ENCODE results near the gene GPR21.

Gene GPR21
- long read RNA-seq: 0 reads

DNA sequence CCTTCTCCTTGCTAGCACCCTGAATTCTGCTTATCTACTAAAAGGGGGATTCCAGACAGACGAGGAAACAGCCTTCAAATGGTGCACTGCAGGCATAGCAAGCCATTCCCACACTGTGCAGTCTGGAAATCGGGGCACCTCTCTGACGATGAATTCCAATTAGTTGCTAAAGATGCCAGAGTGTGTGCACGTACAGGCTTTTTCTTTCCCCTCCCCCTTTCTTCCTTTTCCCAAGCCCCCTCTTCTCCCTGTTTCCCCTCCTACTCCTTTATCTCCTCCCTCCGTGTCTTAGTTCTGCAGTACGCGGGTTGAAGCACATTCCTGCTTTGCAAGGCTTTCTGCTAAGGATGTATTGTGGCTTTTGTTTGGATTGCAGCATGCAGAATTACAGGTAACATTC, at the start of gene GPR21:
TSS of gene GPR21 (plus strand) at position 316 of the 400 bp plus-strand sequence. CDS start 900 bp downstream, outside the sequence.
- TF ChIP-seq GABPA (IDR thresholded peaks at IDR 0.05; ENCODE audit: low read depth) (no peak), POLR2AphosphoS5 (IDR thresholded peaks at IDR 0.05; ENCODE audit: low read depth) (no peak), SPI1 (IDR thresholded peaks at IDR 0.05; ENCODE audit: borderline replicate concordance, low read depth) (no peak), CTCF (IDR thresholded peaks at IDR 0.05; ENCODE audit: insufficient read depth, low read length) (no peak)
- TF ChIP-seq, protein P1, sequence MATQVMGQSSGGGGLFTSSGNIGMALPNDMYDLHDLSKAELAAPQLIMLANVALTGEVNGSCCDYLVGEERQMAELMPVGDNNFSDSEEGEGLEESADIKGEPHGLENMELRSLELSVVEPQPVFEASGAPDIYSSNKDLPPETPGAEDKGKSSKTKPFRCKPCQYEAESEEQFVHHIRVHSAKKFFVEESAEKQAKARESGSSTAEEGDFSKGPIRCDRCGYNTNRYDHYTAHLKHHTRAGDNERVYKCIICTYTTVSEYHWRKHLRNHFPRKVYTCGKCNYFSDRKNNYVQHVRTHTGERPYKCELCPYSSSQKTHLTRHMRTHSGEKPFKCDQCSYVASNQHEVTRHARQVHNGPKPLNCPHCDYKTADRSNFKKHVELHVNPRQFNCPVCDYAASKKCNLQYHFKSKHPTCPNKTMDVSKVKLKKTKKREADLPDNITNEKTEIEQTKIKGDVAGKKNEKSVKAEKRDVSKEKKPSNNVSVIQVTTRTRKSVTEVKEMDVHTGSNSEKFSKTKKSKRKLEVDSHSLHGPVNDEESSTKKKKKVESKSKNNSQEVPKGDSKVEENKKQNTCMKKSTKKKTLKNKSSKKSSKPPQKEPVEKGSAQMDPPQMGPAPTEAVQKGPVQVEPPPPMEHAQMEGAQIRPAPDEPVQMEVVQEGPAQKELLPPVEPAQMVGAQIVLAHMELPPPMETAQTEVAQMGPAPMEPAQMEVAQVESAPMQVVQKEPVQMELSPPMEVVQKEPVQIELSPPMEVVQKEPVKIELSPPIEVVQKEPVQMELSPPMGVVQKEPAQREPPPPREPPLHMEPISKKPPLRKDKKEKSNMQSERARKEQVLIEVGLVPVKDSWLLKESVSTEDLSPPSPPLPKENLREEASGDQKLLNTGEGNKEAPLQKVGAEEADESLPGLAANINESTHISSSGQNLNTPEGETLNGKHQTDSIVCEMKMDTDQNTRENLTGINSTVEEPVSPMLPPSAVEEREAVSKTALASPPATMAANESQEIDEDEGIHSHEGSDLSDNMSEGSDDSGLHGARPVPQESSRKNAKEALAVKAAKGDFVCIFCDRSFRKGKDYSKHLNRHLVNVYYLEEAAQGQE (IDR thresholded peaks at IDR 0.05; ENCODE audit: insufficient replicate concordance, low read depth): no peak
- no peak within 1 kb of the TSS for H3K27ac ChIP-seq (replicated peaks)
- no peak for DNase-seq (ENCODE audit: low read depth in 1 of 2, low spot score in 1 of 2)
- no peak within 1 kb of the TSS for H3K4me3 ChIP-seq (replicated peaks; ENCODE audit: insufficient read depth, low read length)
- no peaks in the 10 kb centered on the region for H3K27me3 ChIP-seq (ENCODE audit: insufficient read depth, poor library complexity, severe bottlenecking)

DNA sequence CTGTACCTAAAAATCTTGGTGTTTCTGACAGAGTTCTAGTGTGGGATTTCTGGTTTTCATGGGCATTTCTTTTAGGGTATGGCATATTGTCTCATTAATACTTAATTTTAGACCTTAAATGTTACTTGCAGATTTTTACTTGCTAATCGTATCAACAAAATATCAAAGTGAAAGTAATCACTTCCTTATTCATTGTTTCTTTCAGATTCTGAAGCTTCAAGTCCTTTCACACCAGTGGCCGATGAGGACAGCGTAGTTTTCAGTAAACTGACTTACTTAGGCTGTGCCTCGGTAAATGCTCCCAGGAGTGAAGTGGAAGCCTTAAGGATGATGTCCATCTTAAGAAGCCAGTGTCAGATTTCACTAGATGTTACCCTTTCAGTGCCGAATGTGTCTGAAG, 47.5 kb upstream of the GPR21 start:
- no peak overlapping the region for H3K4me3 ChIP-seq (replicated peaks; ENCODE audit: insufficient read depth, low read length)
- DNase-seq (ENCODE audit: low read depth in 1 of 2, low spot score in 1 of 2): no peak
- H3K27ac ChIP-seq (replicated peaks): no peak overlapping the region
- no peaks in the 10 kb centered on the region for H3K27me3 ChIP-seq (ENCODE audit: insufficient read depth, poor library complexity, severe bottlenecking)
- TF ChIP-seq, protein P1 (IDR thresholded peaks at IDR 0.05; ENCODE audit: insufficient replicate concordance, low read depth): no peak
- TF ChIP-seq POLR2AphosphoS5 (IDR thresholded peaks at IDR 0.05; ENCODE audit: low read depth) (no peak), GABPA (IDR thresholded peaks at IDR 0.05; ENCODE audit: low read depth) (no peak), SPI1 (IDR thresholded peaks at IDR 0.05; ENCODE audit: borderline replicate concordance, low read depth) (no peak), CTCF (IDR thresholded peaks at IDR 0.05; ENCODE audit: insufficient read depth, low read length) (no peak)

DNA sequence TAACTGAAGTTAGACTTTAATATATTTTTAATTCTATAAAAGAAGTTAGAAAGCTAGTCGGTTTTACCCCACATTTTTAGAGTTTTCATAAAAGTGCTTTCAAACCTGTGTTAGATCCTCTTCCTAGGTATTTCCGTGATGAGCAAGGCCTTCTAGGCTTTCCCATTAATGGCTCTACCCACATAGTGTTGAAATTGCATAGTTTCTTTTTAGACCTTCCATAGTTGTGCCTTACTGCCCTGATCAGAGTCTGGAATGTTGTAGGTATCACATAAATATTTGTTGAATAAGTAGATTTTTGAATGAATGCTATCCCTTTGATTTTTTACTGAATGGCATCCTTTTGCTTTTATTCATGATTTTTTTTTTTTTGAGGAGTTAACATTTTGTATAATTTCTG, 45.3 kb upstream of the GPR21 start:
- no peaks in the 10 kb centered on the region for H3K27me3 ChIP-seq (ENCODE audit: insufficient read depth, poor library complexity, severe bottlenecking)
- no peak for DNase-seq (ENCODE audit: low read depth in 1 of 2, low spot score in 1 of 2)
- TF ChIP-seq GABPA (IDR thresholded peaks at IDR 0.05; ENCODE audit: low read depth) (no peak), CTCF (IDR thresholded peaks at IDR 0.05; ENCODE audit: insufficient read depth, low read length) (no peak), POLR2AphosphoS5 (IDR thresholded peaks at IDR 0.05; ENCODE audit: low read depth) (no peak), SPI1 (IDR thresholded peaks at IDR 0.05; ENCODE audit: borderline replicate concordance, low read depth) (no peak)
- TF ChIP-seq, protein P1 (IDR thresholded peaks at IDR 0.05; ENCODE audit: insufficient replicate concordance, low read depth): no peak

More for the DNA sequence above, 45.3 kb upstream of the GPR21 start:
- Histone ChIP-seq H3K4me3 (replicated peaks; ENCODE audit: insufficient read depth, low read length) (no peak overlapping the region), H3K27ac (replicated peaks) (no peak overlapping the region)
